AG08396 (cell line): ENCODE data around the gene DDOST.

ENCODE experiments used
- DNase-seq: peaks from one replicate; pipeline ENCODE4 v3.0.0; 2012; ENCODE audit warnings: low spot score, mixed read lengths

DDOST gene

GRCh38 chr1:20660847-20661206, 342 bp downstream of the DDOST start:
- peak; percentile 28 for DNase-seq

GRCh38 chr1:20660363-20660762, 806 bp downstream of the DDOST start:
- no peak for DNase-seq

- DNase-seq = no peak
These were observed 2.8 kb downstream of the DDOST start for GRCh38 chr1:20658166-20658915.

- no peak for DNase-seq
These were observed 4.1 kb downstream of the DDOST start for GRCh38 chr1:20657024-20657423.

GRCh38 chr1:20654104-20654690, 7.0 kb downstream of the DDOST start:
- no peak for DNase-seq

GRCh38 chr1:20652300-20652699, 8.9 kb downstream of the DDOST start:
- no peak for DNase-seq

- DNase-seq = no peak
These were observed 12.2 kb downstream of the DDOST start for GRCh38 chr1:20648946-20649345.

GRCh38 chr1:20648438-20648837, 12.7 kb downstream of the DDOST start:
- no peak for DNase-seq

GRCh38 chr1:20645414-20645813, 15.8 kb downstream of the DDOST start:
- no peak for DNase-seq

GRCh38 chr1:20644416-20644815, 16.8 kb downstream of the DDOST start:
- DNase-seq = no peak

- DNase-seq = no peak
These were observed 18.1 kb downstream of the DDOST start for GRCh38 chr1:20643080-20643479.

GRCh38 chr1:20641975-20642374, 19.2 kb downstream of the DDOST start:
- no peak for DNase-seq

- peak; percentile 70 for DNase-seq
These were observed 21.0 kb downstream of the DDOST start for GRCh38 chr1:20640183-20640597.

GRCh38 chr1:20636785-20637347, 24.3 kb downstream of the DDOST start:
- no peak for DNase-seq

GRCh38 chr1:20634594-20635084, 26.5 kb downstream of the DDOST start:
- peak; percentile 46 for DNase-seq

- no peak for DNase-seq
These were observed 27.0 kb downstream of the DDOST start for GRCh38 chr1:20634065-20634593.

GRCh38 chr1:20633190-20634064, 27.7 kb downstream of the DDOST start, which contains the start of gene PINK1:
Gene PINK1 (plus strand): TSS chr1:20633458. CDS start chr1:20633549, 91 bp downstream.
- DNase-seq = peak; percentile 95

- DNase-seq = no peak
These were observed 28.8 kb downstream of the DDOST start for GRCh38 chr1:20632386-20632785.

GRCh38 chr1:20630729-20631128, 30.4 kb downstream of the DDOST start:
- DNase-seq = no peak

- no peak for DNase-seq
These were observed 34.6 kb downstream of the DDOST start for GRCh38 chr1:20626524-20626923.

GRCh38 chr1:20626098-20626427, 35.1 kb downstream of the DDOST start:
- DNase-seq = no peak
